Activated CD8-positive, alpha-beta memory T cell treated with anti-CD3 and anti-CD28 coated beads for 48 hours (primary cell): ENCODE measurements around the gene SGK1.
"Not testable (repeated sequence)": the region's sequence is repeated elsewhere in the genome, so short reads cannot be mapped to it uniquely, and the experiment has no call there.

Experiments used
- DNase-seq, 3 experiments: peaks; one replicate each; pipeline ENCODE4 v3.0.0-alpha.2; 2020; ENCODE audit warnings: low read depth in 2 of 3, low spot score in 2 of 3

Gene SGK1

DNA sequence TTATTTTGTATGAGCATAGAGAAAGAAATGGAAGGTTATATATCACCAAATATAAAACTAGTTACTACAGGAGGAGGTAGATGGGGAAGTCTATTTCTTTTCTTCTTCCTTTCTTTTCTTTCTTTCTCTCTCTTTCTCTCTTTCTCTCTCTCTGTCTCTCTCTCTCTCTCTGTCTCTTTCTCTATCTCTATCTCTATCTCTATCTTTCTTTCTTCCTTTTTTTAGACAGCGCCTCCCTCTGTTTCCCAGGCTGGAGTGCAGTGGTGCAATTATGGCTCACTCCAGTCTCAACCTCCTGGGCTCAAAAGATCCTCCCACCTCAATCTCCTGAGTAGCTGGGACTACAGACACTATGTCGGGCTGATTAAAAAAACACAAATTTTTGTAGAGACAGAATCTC lies 10.2 kb upstream of the SGK1 start:
- DNase-seq, result no peak

DNA sequence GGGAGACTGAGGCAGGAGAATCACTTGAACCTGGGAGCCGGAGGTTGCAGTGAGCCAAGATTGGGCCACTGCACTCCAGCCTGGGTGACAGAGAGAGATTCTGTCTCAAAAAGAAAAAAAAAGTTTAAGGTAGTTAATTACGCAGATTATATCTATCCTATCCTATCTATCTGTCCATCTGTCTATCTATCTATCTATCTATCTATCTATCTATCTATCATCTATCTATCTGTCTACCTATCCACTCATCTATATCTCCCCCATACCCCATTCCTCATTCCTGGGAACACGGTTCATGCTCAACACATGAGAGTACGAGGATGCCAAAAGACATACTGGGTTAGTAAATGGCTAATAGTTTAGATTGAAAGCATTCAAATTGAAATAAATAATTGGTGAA lies 8.3 kb upstream of the SGK1 start:
- not testable (repeated sequence) for DNase-seq

DNA sequence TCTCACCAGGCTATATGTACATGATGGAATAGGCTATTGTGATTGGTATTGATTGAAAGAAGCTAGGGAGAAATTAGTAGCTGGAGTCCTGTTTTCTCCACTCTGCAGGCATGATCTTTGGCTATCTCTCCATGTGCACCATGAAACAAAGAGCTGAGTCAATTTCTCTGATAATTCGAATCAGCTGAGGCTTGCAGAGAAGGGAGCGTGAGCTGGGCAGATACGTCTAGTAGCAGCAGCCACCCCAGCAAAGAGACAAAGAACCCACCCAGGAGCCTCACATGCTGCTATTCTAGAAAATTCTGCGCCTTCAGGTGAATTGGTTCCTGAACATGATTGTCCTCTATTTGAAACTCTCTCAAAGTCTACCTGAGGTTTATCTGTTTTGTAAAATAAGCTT lies 6.9 kb upstream of the SGK1 start:
- DNase-seq, result no peak

- DNase-seq, result no peak
These were observed 6.2 kb upstream of the SGK1 start for GRCh38 chr6:134324141-134324540.

GRCh38 chr6:134323698-134324097 lies 5.8 kb upstream of the SGK1 start:
- no peak for DNase-seq

DNA sequence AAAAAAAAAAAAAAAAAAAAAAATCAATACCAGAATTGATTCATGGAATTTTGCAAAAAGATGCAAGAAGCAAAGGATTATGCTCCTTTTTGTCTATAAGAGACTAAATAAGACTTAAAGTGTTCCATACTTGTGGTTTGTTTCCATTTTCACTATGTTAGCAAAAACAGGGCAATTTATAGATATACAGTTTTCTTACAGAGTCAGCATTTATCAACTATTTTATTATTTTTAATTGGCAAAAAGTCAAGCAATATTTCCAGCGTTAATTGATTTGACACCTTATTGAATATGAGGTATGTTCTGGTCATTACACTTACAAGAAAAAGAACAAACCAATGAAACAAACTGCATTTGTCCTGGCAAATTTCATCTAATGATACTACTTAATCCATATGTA lies 5.4 kb upstream of the SGK1 start:
- no peak for DNase-seq

DNA sequence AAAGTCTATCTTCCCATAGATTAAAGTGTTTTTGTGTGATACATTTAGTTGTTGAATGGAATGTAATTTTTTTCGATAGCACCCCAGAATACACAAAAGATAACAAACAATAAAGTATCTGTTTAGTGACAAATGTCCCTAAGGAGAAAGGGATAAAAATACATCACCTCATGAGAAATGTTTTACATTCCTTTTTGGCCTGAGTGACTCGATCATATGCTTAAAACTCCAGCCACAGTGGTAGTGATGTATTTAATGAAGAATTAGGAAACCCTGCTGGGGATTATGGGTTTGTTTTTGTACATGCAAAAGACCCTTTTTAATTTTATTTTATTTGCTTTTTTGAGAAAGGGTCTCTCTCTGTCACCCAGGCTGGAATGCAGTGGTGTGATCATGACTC lies 4.3 kb upstream of the SGK1 start:
- DNase-seq, result no peak

DNA sequence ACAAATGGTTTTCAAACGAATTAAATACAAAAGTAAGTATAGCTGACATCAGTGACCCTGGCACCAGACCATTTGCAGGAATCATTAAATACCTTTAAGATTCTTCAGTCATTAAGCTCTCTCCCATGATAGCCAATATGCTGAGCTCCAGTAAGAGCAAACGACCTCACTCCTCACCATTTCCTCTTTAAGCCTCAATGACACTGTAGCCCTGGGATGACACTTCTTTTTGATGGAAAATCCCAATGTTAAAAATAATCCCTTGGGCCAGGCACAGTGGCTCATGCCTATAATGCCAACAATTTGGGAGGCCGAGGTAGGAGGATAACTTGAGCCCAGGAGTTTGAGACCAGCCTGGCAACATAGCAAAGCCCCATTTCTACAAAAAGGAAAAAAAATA lies 3.3 kb upstream of the SGK1 start:
- no peak for DNase-seq

DNA sequence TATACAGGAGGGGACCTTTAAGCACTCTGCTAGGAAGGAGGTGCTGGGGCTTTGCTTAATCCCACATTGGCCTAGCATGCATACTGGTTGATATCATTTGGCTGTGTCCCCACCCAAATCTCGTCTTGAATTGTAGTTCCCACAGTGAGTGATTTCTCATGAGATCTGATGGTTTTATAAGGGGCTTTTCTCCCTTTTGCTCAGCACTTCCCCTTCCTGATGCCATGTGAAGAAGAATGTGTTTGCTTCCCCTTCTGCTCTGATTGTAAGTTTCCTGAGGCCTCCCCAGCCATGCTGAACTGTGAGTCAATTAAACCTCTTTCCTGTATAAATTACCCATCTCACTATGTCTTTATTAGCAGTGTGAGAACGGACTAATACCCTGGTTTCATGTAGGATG lies 1.8 kb upstream of the SGK1 start:
- DNase-seq, result not testable (repeated sequence)

- DNase-seq, result no peak
These were observed 1.0 kb upstream of the SGK1 start for GRCh38 chr6:134318974-134319281.

DNA sequence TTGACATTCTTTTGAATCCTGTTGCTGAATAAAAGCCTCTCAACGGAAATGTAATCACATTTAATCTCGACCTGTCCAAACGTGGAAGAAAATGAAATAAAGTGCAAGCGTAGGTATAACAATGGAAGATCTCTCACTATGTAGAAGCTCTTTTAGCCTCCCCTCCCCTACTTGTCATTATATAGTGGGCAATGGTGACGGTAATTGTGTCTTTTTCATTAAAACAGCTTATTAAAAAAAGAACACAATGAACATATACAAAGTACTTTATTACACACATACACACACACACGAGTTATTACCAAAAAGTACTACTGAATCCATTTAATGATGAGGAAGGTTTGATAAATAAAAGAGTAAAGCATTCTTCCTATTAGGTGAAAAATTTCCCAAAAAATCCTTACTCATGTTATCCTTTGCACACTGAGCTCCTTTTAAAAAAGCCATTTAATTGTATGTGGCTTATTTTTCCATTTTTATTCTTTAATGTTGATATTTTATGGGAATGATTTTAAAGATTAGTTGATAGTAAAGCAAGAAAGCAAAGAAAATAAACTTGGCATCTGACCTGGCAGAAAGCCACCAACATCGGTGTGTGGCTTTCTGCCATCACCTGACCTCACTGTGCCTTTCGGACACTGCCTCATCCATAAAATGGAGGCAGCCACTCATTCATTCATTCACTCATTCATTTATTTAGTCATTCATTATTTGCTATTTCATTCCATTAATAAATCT lies 493 bp upstream of the SGK1 start:
- DNase-seq, result no peak

- DNase-seq, result no peak
These were observed 1.0 kb downstream of the SGK1 start for GRCh38 chr6:134316733-134317431.

DNA sequence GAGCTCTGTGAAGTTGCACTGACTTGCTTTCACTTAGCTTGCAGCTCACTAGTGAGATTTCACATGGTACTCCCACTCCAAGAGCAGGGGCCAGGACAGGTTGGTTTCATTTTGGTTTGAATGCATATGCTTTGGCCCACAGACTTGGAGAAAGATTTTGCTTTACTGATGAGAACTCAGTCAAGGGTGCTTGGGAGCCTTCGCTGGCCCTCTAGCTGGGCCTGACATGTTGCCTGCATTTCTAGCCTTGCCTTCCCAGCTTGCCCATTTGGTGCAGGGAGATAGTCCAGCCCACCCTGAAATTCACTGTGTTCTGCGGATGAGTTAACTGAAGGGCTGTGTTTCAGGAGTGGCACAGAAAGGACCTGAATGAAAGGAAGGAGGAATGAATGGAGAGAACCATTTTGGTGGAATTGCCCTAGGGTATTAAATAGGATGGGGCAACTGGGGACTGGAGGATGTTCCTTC lies 1.9 kb downstream of the SGK1 start:
- DNase-seq, result no peak

GRCh38 chr6:134315189-134315588 lies 2.7 kb downstream of the SGK1 start:
- DNase-seq, result no peak

DNA sequence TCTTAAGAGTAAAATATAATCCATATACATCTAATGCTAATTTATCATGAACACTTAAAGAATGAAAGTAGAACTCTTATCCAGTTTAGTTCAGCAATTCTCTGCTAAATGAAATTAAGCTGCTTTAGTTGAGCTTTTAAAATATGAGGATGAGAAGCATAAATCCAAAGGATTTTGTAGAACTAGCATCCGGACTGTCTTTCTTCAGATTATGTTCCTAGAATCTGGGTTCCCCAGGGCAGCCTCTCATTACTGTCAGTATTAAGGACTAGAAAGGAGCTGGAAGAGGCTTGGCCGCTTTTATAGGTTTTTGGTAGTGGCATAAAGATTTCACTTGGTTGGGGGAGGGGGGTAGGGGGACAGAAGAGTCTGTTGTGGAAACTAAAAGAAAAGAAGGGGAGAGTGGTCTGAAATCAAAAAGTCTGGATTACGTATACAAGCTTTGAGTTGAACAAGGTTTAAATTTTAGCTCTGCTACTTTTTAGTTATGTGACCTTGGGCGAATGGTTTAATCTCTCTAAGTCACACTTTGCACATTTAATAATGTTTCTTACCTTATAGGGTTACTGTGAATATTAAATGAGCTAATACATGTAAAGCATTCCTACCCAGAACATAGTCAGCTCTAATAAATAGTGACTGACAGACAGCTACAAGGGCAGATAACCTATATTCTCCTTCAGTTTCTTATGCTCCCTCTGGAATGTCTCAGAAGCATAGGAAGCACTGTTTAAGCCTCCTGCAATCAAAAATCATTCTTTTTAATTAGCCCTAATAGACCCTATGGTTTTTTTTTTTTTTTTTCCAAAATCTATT lies 3.7 kb downstream of the SGK1 start:
- DNase-seq, result no peak

GRCh38 chr6:134312038-134312660 lies 5.8 kb downstream of the SGK1 start:
- no peak for DNase-seq

DNA sequence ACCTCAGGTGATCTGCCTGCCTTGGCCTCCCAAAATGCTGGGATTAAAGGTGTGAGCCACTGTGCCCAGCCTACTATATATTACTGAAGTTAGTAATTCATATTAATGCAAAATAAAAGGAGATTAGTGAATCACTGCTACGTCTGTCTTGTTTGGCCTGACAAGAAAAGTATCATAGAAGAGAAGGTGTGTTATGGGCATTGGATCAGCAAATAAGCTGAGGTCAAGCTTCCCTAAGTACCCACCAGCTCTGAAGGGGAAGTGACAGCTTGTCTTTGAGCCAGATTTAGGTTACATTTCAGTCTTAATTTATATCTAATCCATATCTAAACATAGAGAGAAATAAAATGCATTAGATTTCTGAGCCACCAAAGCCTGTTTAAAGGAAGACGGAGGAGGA lies 7.1 kb downstream of the SGK1 start:
- no peak for DNase-seq

GRCh38 chr6:134309983-134310605 lies 7.8 kb downstream of the SGK1 start:
- DNase-seq, result no peak

DNA sequence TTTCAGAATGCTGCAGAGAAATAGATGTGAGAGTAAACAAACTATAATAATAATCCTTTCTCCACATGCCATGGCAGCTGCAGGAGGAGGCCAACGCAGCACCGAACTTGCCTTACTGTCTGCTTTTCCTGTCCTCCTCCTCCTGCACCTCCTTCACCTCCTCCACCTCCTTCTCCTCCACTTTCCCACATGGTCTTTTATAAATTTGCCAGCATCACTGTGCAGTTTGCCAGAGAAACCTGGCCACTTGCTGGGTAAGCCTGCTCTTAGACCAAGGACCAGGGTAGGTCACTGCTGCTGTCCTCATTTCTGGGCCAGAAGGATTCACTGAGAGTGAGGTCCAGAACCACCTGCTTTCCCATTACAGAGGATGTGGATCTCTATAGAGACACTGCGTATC lies 8.7 kb downstream of the SGK1 start:
- DNase-seq, result no peak

DNA sequence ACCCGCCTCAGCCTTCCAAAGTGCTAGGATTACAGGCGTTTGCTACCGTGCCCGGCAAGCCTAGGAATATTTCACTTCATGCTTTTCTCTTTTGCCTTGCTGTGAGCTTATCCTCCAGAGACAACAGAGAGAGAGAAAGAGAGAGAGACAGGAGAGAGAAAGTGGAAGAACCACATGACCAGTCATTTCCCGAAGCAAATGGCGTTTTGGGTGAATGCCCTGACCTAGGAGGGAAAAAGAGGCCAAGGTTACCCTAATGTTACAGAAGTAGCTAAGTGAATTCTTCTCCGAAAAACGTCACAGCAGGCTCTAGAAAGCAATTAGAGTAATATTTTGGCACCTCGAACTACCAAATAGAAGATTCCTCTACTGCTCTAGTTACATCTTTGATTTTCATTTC lies 9.1 kb downstream of the SGK1 start:
- DNase-seq, result no peak

- no peak for DNase-seq
These were observed 10.0 kb downstream of the SGK1 start for GRCh38 chr6:134307870-134308269.
